GM19452 (cell line): Measurements from ENCODE around the gene STXBP6.
"Not testable (repeated sequence)": the region's sequence is repeated elsewhere in the genome, so short reads cannot be mapped to it uniquely, and the experiment has no call there.

Experiments used
- ATAC-seq: cut with Tn5 transposase; IDR thresholded peaks from one replicate; pipeline ENCODE4 v1.9.1; 2021; ENCODE audit not compliant: unreplicated experiment

STXBP6 gene

GRCh38 chr14:24990050-24990449 is 59.9 kb downstream of the STXBP6 start:
- ATAC-seq, result no peak

DNA sequence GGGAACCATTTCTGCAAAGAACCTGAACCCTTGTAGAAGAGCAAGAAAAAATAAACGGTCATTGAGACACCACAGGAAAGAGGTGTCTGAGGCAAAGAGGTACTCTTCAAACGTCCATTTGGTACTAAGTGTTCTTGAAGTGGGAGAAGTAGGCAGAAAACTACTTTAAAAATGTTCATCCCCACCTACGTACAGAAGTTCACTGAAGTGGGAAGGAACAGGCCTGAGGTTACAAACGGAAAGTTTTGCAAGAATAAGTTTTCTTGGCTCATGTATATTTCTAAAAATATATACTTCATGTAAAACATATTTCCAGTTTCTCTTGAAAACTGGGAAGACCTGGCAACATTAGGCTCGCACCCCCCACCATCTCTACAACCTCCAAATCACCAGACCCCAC is 61.2 kb downstream of the STXBP6 start:
- no peak for ATAC-seq

GRCh38 chr14:24986206-24986893 is 63.6 kb downstream of the STXBP6 start:
- ATAC-seq, result no peak

DNA sequence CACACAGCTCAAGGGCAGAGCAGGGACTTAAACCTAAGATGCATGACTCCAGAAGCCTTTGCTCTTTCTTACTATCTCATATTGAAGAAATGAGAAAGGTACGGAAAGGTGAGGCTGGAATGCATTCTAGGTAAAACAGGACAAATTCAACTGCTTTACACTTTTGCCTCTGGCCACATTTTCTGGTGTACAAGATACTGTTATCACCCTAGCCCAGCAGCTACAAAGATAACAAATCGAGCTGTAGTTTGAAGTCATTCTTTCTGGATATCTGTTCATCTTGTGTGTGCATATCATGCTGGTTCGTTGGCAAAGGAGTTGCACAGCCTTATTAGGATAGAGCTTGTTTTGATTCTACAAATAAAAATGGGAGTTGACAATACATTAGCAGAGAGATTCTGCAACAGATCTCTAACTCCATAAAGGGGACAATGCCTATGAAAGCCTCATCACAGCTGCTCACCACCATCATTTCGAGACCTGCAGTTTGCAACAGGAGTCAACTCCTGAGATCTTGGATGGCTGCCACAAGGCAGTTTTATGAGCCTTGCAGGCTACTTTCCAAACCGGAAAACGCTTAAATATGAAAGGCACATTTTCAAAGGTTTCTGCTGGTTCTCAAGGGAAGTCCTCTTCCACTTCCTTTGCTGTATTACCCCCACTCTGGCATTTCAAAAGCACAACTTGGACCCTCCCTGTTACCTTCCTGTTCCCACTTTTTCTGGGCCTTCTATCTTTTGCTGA is 64.9 kb downstream of the STXBP6 start:
- ATAC-seq, result no peak

DNA sequence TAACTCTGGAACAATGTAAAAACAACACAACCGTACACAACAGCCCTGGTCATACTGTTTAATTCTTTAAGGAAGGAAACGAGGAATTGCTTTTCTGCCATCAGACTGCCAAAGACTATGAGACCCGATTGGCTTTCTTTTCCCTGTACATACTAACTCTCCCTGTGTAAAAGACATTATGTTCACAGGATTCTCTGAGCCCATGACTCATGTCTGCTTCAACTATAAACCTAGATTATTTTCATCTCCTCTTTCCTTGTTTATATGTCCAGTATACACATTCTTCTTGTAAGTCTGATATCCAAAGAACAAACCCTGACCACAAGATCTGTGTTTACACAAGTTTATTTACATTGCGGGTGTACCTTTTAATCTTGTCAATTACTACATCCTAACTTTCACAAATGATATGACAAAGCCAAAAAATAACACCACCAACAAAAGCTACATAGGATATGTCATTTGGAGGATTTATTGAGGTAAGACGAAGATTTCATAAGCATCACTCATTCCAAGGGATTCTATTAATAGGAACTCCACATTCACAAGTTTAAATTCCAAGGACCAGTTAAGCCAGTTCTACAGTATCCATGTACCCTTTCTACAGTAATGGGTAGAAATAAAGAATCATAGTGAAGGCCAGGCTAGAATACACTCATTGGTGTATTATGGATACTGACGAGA is 67.3 kb downstream of the STXBP6 start:
- ATAC-seq, result no peak

DNA sequence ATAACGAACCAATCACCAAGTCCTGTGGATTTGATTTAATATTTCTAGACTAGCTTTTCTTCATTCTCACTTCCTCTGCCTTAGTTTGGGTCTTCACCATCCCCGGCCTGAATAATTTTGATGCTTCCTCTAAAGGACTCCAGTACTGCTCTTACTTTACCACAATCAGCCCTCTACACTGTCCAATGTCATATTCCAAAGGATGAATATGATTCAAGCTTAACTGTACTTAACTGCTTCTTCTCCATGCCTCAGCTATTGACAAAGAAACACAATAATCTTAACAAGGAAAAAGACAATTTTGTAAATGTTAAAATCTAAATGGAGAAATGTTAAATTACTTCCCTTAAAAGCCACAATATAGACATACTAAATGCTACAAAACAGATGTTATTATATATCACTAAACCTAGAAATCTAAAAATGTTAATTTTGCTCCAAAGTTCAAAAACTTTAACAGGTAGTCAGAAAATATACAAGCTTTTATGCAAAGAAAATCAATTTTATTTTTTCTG is 70.2 kb downstream of the STXBP6 start:
- no peak for ATAC-seq

- peak; percentile 84 for ATAC-seq
Measured at GRCh38 chr14:24978862-24979724, 70.9 kb downstream of the STXBP6 start.

DNA sequence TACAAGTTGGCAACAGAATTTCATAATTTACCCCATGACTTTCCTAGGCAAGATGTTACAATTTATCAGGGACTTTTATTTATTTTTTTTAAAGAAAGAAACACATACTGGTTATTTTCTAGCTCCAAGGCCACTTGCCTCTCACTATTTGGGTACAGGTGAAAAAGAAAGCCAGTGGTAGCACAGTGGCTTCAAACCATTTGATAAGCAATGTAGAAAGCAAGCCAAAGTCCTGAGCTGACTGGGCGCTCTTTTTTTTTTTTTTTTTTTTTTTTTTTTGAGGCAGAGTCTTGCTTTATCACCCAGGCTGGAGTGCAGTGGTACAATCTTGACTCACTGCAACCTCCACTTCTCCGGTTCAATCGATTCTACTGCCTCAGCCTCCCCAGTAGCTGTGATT is 73.3 kb downstream of the STXBP6 start:
- no peak for ATAC-seq

- ATAC-seq, result no peak
Measured at GRCh38 chr14:24975393-24975792, 74.6 kb downstream of the STXBP6 start.

- ATAC-seq, result no peak
Measured at GRCh38 chr14:24974591-24975374, 75.2 kb downstream of the STXBP6 start.

GRCh38 chr14:24972844-24973243 is 77.1 kb downstream of the STXBP6 start:
- ATAC-seq, result no peak

DNA sequence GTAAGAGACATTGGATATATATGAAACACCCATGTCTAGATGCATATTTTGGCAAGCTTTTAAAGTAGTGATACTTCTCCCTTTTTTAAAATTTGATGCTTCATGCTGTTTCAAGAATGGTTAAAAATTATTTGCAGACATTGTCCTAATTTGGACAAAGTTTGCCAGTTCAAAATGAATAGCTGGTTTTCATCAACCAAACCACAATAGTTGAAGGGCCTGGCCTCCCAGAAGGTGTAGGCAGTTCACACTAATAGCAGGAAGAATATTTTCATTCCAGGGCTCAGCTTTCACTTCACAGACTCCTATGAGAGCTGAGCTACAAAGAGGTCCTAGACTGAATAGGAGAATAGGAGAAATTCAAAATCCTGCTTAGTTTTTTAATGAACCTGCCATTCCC is 78.7 kb downstream of the STXBP6 start:
- ATAC-seq, result no peak

GRCh38 chr14:24966579-24966964 is 83.4 kb downstream of the STXBP6 start:
- no peak for ATAC-seq

DNA sequence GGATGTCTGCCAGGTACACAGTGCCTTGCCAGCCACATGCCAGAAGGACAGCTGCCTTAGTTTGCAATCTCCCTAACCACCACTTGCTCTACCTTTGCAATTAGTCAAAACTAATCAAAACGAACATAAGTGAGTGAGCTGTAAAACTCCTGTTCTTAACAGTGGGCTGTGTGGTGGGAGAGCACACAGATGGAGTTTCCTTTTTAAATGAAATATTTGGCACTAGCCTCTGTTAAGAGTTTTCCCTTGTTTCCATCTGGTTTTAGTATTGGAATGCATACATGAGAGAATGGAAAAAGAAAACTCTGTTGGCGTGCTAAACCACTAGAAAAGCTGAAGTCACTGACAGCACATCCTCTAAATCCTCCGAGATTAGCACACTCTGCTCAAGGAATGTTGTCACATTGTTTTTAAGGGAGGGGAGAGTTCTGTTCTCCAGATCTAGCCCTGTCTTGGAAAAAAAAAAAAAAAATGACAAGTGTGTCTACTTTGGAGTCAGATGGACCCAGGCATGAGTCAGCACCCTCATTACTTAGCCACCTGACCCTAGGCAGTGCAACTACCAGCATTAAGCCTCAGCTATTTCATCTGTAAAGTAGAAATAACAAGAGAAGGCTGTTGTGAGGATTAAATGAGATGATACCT is 83.9 kb downstream of the STXBP6 start:
- no peak for ATAC-seq

GRCh38 chr14:24965578-24965933 is 84.4 kb downstream of the STXBP6 start:
- no peak for ATAC-seq

DNA sequence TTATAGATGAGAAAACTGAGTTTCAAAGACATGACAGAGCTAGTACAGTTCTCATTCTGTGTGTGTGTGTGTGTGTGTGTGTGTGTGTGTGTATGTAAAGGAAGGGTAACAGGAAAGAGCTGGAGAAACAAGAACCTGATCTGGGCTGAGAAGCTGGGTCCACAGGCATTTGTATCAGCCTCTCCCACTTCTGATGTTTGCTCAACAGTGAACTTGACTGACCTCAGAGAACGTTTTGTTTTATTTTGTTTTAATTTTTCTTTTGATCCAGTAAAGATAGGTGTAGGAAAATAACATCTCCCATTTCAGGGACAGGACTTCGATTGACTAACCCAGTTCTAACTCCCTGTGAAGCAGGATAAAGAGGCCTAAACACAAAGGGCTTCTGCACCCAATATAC is 85.4 kb downstream of the STXBP6 start:
- ATAC-seq, result no peak

GRCh38 chr14:24964048-24964447 is 85.9 kb downstream of the STXBP6 start:
- no peak for ATAC-seq

DNA sequence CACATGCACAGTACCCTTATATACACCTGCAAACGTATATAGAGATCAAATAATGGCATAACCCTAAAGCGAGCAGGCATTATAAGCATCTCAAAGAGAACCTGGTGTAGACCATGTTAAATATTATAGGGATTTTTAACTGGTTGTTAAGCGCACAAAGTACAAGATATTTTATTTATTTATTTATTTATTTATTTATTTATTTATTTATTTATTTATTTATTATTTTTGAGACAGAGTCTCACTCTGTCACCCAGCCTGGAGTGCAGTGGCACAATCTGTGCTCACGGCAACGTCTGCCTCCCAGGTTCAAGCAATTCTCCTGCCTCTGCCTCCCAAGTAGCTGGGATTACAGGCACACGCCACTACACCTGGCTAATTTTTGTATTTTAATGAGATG is 87.8 kb downstream of the STXBP6 start:
- ATAC-seq, result not testable (repeated sequence)

DNA sequence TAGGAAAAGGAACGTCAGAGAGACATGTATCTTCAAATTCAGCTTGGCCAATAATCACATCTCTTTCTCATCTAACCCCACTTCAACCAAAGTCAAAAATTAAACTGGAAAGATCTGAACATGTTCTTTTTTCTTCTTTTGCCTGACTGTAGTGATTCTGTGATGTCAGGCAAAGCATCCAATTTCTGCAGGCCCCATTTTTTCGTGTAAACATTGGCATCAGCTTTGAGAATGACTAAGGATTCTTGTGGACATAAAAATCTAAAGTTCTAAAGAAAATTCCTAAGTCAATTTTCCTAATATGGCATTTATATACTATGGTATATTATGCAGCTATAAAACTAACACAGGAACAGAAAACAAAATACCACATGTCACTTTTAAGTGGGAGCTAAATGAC is 89.1 kb downstream of the STXBP6 start:
- no peak for ATAC-seq
